GM12892 (cell line): ENCODE measurements around the gene RILPL2.
A peak's percentile ranks its signal among the peaks of the same experiment; 100 is the strongest.

ENCODE experiments used
- POLR2A ChIP-seq: IDR thresholded peaks from 2 replicates; pipeline ENCODE4 v1.6.1; 2011; ENCODE audit warnings: low read depth, low read length, control low read depth
- POLR2AphosphoS5 ChIP-seq: IDR thresholded peaks from 2 replicates; pipeline ENCODE4 v1.6.1; 2011; ENCODE audit warnings: low read depth, low read length, control low read depth
- TAF1 ChIP-seq: IDR thresholded peaks from 2 replicates; pipeline ENCODE4 v1.6.1; 2011; ENCODE audit warnings: low read depth, mild to moderate bottlenecking, control low read depth, low read length, borderline replicate concordance

GRCh38 chr12:123472438-123472849, 36.0 kb upstream of the RILPL2 start:
- 0 out of 2 replicates have a peak, but pooled peaks have one; percentile 21 for TF ChIP-seq POLR2A
- TF ChIP-seq POLR2AphosphoS5: no peak; the same call in 1 of the 2 replicates
- no peak for TF ChIP-seq TAF1
